OCI-LY1 (cell line): ENCODE data around the gene PXK.
A peak's percentile ranks its signal among the peaks of the same experiment; 100 is the strongest.

Source experiments
- H2AFZ ChIP-seq: fragments of 200-600 bp; sonication (generic), shearing (Covaris generic); 2 replicates; pipeline ENCODE4 v1.6.0; 2014; ENCODE audit warnings: antibody characterized with exemption, mild to moderate bottlenecking, low read length
- H3F3A ChIP-seq: fragments of 200-600 bp; sonication (generic), shearing (Covaris generic); 2 replicates; pipeline ENCODE4 v1.6.0; 2014; ENCODE audit warnings: mild to moderate bottlenecking, antibody characterized with exemption, low read length, moderate library complexity; ENCODE audit not compliant: insufficient read depth
- H3K27ac ChIP-seq: fragments of 200-600 bp; sonication (generic); 2 replicates; pipeline ENCODE4 v1.5.1; 2014; ENCODE audit warnings: low read length, mixed run types, mild to moderate bottlenecking, low read depth; ENCODE audit not compliant: poor library complexity, severe bottlenecking
- H3K27me3 ChIP-seq: fragments of 200-600 bp; sonication (generic); 2 replicates; pipeline ENCODE4 v1.6.0; 2014; ENCODE audit warnings: antibody characterized with exemption, mild to moderate bottlenecking, low read length, moderate library complexity; ENCODE audit not compliant: insufficient read depth
- H3K36me3 ChIP-seq: fragments of 200-600 bp; sonication (generic); 2 replicates; pipeline ENCODE4 v1.6.1; 2014; ENCODE audit warnings: mild to moderate bottlenecking, antibody characterized with exemption, low read length, moderate library complexity, mixed read lengths; ENCODE audit not compliant: insufficient read depth
- H3K4me1 ChIP-seq: fragments of 200-600 bp; sonication (generic); 2 replicates; pipeline ENCODE4 v1.5.1; 2014; ENCODE audit warnings: mild to moderate bottlenecking, low read length, moderate library complexity; ENCODE audit not compliant: insufficient read depth, severe bottlenecking
- H3K4me2 ChIP-seq: fragments of 200-600 bp; sonication (generic), shearing (Covaris generic); 2 replicates; pipeline ENCODE4 v1.6.1; 2014; ENCODE audit warnings: low read length
- H3K4me3 ChIP-seq: fragments of 200-600 bp; sonication (generic); 2 replicates; pipeline ENCODE4 v1.5.1; 2014; ENCODE audit warnings: low read length, low read depth, mild to moderate bottlenecking, mixed read lengths; ENCODE audit not compliant: poor library complexity, severe bottlenecking
- H3K79me2 ChIP-seq: fragments of 200-600 bp; shearing (Covaris generic); 2 replicates; pipeline ENCODE4 v1.6.1; 2016; ENCODE audit warnings: mixed run types, low read length, mixed read lengths; ENCODE audit not compliant: insufficient read depth
- H3K9ac ChIP-seq: fragments of 200-600 bp; sonication (generic), shearing (Covaris generic); 2 replicates; pipeline ENCODE4 v1.6.1; 2014; ENCODE audit warnings: mild to moderate bottlenecking, low read length, mixed read lengths
- H3K9me2 ChIP-seq: fragments of 200-600 bp; sonication (generic), shearing (Covaris generic); 2 replicates; pipeline ENCODE4 v1.6.1; 2014; ENCODE audit warnings: low read depth, mild to moderate bottlenecking, low read length, mixed read lengths
- H3K9me3 ChIP-seq: fragments of 200-600 bp; shearing (Covaris generic); 2 replicates; pipeline ENCODE4 v1.6.1; 2014; ENCODE audit warnings: low read length, mixed read lengths
- H4K20me1 ChIP-seq: fragments of 200-600 bp; sonication (generic), shearing (Covaris generic); 2 replicates; pipeline ENCODE4 v1.6.0; 2016; ENCODE audit warnings: mild to moderate bottlenecking, low read length; ENCODE audit not compliant: insufficient read depth
- EZH2 ChIP-seq: fragments of 200-600 bp; sonication (generic), shearing (Covaris generic); IDR thresholded peaks from 2 replicates; pipeline ENCODE4 v1.8.0; 2017; ENCODE audit warnings: borderline replicate concordance, mixed run types, mild to moderate bottlenecking, antibody characterized with exemption, low read length, moderate library complexity, mixed read lengths
- TF ChIP-seq, protein P1 (sequence below): fragments of 200-600 bp; sonication (generic), shearing (Covaris generic); IDR thresholded peaks from 2 replicates; pipeline ENCODE4 v1.5.1; 2017; ENCODE audit warnings: mild to moderate bottlenecking, antibody characterized with exemption, low read length, moderate library complexity, mixed read lengths

The PXK gene

DNA sequence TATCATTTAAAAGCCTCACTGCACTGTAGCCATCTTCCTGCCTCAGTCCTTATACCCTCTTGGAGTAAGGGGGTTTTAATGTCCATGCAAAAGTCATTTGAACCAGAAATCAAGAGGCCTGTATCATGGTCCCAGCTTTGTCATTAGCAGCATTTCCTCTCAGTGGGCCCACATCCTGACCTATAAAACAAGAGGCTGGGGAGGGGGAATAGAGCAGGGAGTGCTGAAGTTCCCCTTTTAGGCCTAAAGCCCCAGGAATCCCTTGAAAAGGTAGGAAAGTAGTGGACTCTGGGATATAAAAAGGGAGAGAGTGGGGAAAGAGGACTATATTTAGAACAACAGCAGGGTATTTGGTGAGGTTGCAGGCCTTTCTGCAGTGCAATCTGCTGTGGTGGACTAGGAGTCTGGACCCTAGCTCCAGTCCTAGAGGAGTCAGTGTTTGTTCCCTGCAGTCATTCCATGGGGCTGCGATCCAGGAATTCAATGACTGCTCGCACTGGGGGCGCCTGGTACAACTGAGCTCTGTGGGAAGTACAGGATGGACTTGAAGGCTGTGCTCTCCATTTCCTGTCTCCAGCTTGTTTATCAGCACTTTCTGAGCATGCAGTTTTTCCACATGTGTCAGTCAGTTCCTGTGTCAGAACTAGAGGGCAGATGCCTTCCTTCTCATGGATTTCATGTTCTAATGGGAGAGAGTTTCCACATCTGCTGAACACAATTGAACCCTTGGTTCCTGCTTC, 54.1 kb downstream of the PXK start:
- Histone ChIP-seq H3F3A (no peaks in the 10 kb centered on the region), H3K4me3 (no peak overlapping the region), H2AFZ (no peak overlapping the region), H3K4me2 (no peak overlapping the region), H3K27ac (no peak overlapping the region), H3K4me1 (peaks cover 17% of the 10 kb centered on the region), H3K9me3 (no peaks in the 10 kb centered on the region), H3K27me3 (no peaks in the 10 kb centered on the region), H3K9me2 (no peaks in the 10 kb centered on the region), H3K36me3 (peaks cover 91% of the 10 kb centered on the region), H3K79me2 (no peaks in the 10 kb centered on the region), H4K20me1 (no peaks in the 10 kb centered on the region), H3K9ac (no peak overlapping the region)
- no peak for TF ChIP-seq EZH2
- TF ChIP-seq, protein P1, sequence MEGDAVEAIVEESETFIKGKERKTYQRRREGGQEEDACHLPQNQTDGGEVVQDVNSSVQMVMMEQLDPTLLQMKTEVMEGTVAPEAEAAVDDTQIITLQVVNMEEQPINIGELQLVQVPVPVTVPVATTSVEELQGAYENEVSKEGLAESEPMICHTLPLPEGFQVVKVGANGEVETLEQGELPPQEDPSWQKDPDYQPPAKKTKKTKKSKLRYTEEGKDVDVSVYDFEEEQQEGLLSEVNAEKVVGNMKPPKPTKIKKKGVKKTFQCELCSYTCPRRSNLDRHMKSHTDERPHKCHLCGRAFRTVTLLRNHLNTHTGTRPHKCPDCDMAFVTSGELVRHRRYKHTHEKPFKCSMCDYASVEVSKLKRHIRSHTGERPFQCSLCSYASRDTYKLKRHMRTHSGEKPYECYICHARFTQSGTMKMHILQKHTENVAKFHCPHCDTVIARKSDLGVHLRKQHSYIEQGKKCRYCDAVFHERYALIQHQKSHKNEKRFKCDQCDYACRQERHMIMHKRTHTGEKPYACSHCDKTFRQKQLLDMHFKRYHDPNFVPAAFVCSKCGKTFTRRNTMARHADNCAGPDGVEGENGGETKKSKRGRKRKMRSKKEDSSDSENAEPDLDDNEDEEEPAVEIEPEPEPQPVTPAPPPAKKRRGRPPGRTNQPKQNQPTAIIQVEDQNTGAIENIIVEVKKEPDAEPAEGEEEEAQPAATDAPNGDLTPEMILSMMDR: no peak

DNA sequence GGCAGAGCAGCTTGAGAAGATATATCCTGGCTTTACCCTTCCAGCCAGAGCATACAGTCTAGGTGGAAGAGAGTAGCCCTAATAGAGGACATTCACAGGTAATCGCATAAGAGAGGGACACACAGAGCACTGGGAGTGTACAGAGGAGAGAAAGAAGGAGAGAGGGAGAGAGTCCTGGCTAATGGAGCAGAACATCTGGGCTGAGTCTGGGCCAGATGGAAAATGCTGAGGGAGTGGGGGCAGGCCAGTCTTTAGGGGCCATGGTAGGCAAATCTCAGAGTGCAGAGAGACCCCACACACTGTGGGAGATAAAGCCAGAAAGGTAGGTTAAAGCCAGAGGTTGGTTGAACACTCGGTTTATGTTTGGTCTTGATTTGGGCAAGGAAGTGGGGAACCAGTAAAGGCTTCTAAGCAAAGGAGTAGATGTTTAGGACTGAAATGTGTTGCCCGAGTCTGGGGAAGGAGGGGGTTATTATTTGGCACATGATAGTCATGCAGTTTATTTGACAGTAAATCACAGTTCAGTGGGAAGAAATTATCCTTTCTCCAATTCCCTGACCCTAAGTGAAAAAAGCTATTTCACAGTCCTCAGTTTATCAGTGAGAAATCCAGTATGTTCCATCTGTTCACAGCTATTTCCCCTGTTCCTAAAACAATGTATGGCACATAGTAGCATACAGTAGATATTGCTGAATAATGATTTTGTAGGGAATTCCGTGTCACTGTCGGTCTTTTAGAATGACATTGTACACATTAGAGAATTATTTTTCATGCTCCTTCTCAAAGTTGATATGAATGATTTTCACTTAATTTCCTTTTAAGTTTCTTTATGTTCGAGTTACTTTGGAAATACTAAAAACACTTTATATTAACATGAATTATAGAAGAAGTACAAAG, 55.2 kb downstream of the PXK start:
- H3K4me3 ChIP-seq: no peak overlapping the region
- H2AFZ ChIP-seq: no peak overlapping the region
- no peaks in the 10 kb centered on the region for H3K79me2 ChIP-seq
- no peak overlapping the region for H3K4me2 ChIP-seq
- H3K4me1 ChIP-seq: peaks cover 17% of the 10 kb centered on the region
- H3K9ac ChIP-seq: no peak overlapping the region
- no peaks in the 10 kb centered on the region for H3K9me3 ChIP-seq
- no peaks in the 10 kb centered on the region for H4K20me1 ChIP-seq
- no peaks in the 10 kb centered on the region for H3K9me2 ChIP-seq
- no peaks in the 10 kb centered on the region for H3K27me3 ChIP-seq
- no peaks in the 10 kb centered on the region for H3F3A ChIP-seq
- peak overlapping the region; percentile 37 for H3K27ac ChIP-seq
- no peak for TF ChIP-seq EZH2
- TF ChIP-seq, protein P1: no peak
- peaks cover 91% of the 10 kb centered on the region for H3K36me3 ChIP-seq

DNA sequence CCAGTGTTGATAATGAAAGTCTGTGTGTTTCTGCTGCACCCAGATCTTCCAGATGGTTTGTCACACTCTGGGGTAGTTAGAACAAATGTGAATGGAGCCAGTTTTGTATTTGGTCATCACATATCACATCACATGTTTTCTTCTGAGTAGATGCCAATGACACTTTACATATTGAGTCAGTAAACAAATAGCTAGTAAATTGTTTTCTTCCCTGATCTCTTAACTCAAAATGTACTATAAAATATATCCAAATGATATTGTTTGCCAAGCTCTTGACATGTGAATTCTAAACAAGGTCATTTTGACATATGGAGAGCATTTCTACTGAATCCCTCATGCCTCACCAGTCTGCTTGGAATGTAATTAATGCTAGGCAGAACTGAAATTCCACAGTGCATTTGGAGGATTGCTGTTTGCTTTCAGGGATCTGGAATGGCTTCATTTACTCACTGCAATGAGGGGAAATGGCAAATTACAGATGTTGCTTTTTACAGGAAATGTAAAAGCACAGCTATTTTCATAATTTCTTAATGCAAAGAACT, 55.9 kb downstream of the PXK start:
- Histone ChIP-seq H3K4me3 (no peak overlapping the region), H3K9ac (no peak overlapping the region), H3K27ac (peak overlapping the region; percentile 24), H3K79me2 (no peaks in the 10 kb centered on the region), H3K4me2 (no peak overlapping the region), H3F3A (no peaks in the 10 kb centered on the region), H2AFZ (no peak overlapping the region), H3K9me3 (no peaks in the 10 kb centered on the region), H3K4me1 (peaks cover 17% of the 10 kb centered on the region), H3K9me2 (no peaks in the 10 kb centered on the region), H3K27me3 (no peaks in the 10 kb centered on the region), H3K36me3 (peaks cover 92% of the 10 kb centered on the region), H4K20me1 (no peaks in the 10 kb centered on the region)
- TF ChIP-seq EZH2: no peak
- TF ChIP-seq, protein P1: no peak
